NCI-H1694 (cell line): ENCODE results near the gene SNCB.

Experiments used
- DNase-seq: peaks from one replicate; lab custom pipeline; 2025; lab: John Stamatoyannopoulos, UW

Gene SNCB

DNA sequence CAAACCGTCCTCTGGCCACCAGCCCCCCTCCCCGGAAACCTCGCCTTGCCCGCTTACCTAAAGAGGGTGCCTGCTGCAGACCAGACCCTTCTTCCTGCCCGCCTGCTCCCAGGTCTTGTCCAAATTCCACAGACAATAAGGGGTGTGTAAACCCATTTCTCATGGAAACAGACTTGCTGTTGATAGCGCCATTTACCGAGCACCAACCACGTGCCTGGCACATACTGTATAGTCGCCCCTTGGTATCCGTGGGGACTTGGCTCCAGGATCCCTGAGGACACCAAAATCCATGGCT lies 56.1 kb downstream of the SNCB start:
- no peak for DNase-seq

DNA sequence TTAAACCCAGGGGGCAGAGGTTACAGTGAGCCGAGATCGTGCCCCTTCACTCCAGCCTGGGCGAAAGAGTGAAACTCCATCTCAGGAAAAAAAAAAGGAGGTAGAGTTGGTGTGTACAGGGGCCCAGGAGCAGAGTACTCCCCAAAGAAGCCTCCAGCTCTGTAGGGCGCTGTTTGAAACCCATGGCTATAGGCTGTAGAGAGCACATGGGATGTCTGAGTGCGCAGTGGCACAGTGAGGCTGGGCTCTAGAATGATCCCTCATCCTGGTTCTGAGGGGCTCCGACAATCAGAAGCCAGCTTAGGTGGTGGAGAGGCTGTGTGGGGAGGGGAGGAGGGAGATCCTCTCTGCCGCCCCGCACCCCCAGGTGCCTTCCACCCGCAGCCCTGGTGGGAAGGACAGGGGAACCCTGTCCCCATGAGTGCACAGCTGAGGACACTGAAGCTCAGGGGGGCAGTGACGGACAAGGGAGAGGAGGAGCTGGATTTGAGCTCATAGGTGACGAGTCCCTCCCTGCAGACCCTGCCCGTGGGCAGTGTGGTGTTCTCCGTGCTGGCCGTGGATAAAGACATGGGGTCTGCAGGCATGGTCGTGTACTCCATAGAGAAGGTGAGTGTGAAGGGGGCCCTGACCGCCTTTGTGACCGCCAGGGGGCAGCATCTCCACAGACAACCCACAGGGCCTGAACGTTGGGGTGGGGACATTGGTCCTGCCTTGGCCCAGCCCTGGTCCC lies 56.6 kb downstream of the SNCB start:
- DNase-seq: peak; percentile 28
